PC-9 (cell line): ENCODE measurements around the gene CMPK2. TPM values are rescaled to one million over a fixed set of nuclear protein-coding genes. Genes with fewer than 3 reads are reported as not detected.
"Not testable (repeated sequence)": the region's sequence is repeated elsewhere in the genome, so short reads cannot be mapped to it uniquely, and the experiment has no call there.

Experiments
- BruUV-seq: library from RNA; stranded (reverse); fragments of 400-500 nt; replicated peaks from 2 replicates; lab custom pipeline; 2021; lab: Mats Ljungman, UMichigan
- CTCF ChIA-PET: fragments of 300-600 bp; sonication (Branson Sonifier 250); formaldehyde crosslinking; loops from one replicate; lab custom pipeline; 2022; ENCODE audit warnings: antibody characterized with exemption; lab: Charles Lee
- POLR2A ChIA-PET: fragments of 300-600 bp; sonication (Branson Sonifier 250); formaldehyde crosslinking; loops from one replicate; lab custom pipeline; 2022; ENCODE audit warnings: antibody characterized with exemption; ENCODE audit not compliant: unreplicated experiment; lab: Charles Lee
- DNase-seq, 2 experiments: peaks; one replicate each; pipeline versions ENCODE4 v3.0.0 to v3.0.0-alpha.2; 2015 to 2022; ENCODE audit warnings: mixed read lengths in 1 of 2
- H2AFZ ChIP-seq: fragments of 200-600 bp; sonication (generic); 2 replicates; pipeline ENCODE4 v1.8.1; 2017; ENCODE audit warnings: antibody characterized with exemption
- H3F3A ChIP-seq: fragments of 200-600 bp; sonication (generic); 2 replicates; pipeline ENCODE4 v1.8.1; 2017; ENCODE audit warnings: antibody characterized with exemption, mild to moderate bottlenecking, low read depth; ENCODE audit not compliant: insufficient read depth
- H3K27ac ChIP-seq: fragments of 200-600 bp; sonication (generic); 2 replicates; pipeline ENCODE4 v1.6.1; 2016; ENCODE audit warnings: mixed run types
- H3K27me3 ChIP-seq: fragments of 200-600 bp; sonication (generic); 2 replicates; pipeline ENCODE4 v1.6.1; 2016; ENCODE audit warnings: low read depth, mixed run types; ENCODE audit not compliant: insufficient read depth
- H3K36me3 ChIP-seq: fragments of 200-600 bp; sonication (generic); 2 replicates; pipeline ENCODE4 v1.6.1; 2016; ENCODE audit warnings: low read depth, mixed run types
- H3K4me1 ChIP-seq: fragments of 200-600 bp; sonication (generic); replicated peaks from 2 replicates; pipeline ENCODE4 v1.6.1; 2016; ENCODE audit warnings: mixed run types; ENCODE audit not compliant: insufficient read depth
- H3K4me2 ChIP-seq: fragments of 200-600 bp; sonication (generic); 2 replicates; pipeline ENCODE4 v1.6.1; 2017; ENCODE audit warnings: mixed run types
- H3K4me3 ChIP-seq: fragments of 200-600 bp; sonication (generic); 2 replicates; pipeline ENCODE4 v1.6.1; 2016; ENCODE audit warnings: mixed run types
- H3K79me2 ChIP-seq: fragments of 200-600 bp; sonication (generic); 2 replicates; pipeline ENCODE4 v1.6.1; 2017; ENCODE audit warnings: low read depth, mixed run types
- H3K9me2 ChIP-seq: fragments of 200-600 bp; sonication (generic); 2 replicates; pipeline ENCODE4 v1.8.1; 2017; ENCODE audit warnings: mild to moderate bottlenecking; ENCODE audit not compliant: insufficient read depth
- H3K9me3 ChIP-seq: fragments of 200-600 bp; sonication (generic); 2 replicates; pipeline ENCODE4 v1.8.1; 2016; ENCODE audit warnings: low read depth; ENCODE audit not compliant: insufficient read depth
- H4K20me1 ChIP-seq: fragments of 200-600 bp; sonication (generic); 2 replicates; pipeline ENCODE4 v1.8.1; 2017; ENCODE audit not compliant: insufficient read depth
- CTCF ChIP-seq: fragments of 200-600 bp; sonication (generic); conservative IDR thresholded peaks from 2 replicates; pipeline ENCODE4 v1.6.1; 2017; ENCODE audit warnings: mixed run types, antibody characterized with exemption, mild to moderate bottlenecking, moderate library complexity
- EZH2 ChIP-seq: fragments of 200-600 bp; sonication (generic); IDR thresholded peaks from 2 replicates; pipeline ENCODE4 v1.8.0; 2017; ENCODE audit warnings: antibody characterized with exemption, low read depth
- intact Hi-C: fragments of 100-400 bp; cut with micrococcal nuclease; formaldehyde crosslinking; loops from one replicate; pipeline ENCODE4 v1.10.0; 2022; ENCODE audit not compliant: unreplicated experiment
- total RNA-seq: library from RNA; stranded (reverse); gene quantifications from 2 replicates; pipeline ENCODE4 v1.2.3, GENCODE V29; 2021

CMPK2 gene
- total RNA-seq, 1 experiment from 2014 or later, result not detected

GRCh38 chr2:6908291-6908690 lies 42.6 kb upstream of the CMPK2 start:
- Histone ChIP-seq H3K27ac (no peak overlapping the region), H4K20me1 (no peaks in the 10 kb centered on the region), H3K4me1 (no peaks in the 10 kb centered on the region), H3K9me3 (no peaks in the 10 kb centered on the region), H3K79me2 (no peaks in the 10 kb centered on the region), H2AFZ (no peak overlapping the region), H3K9me2 (no peaks in the 10 kb centered on the region), H3K4me2 (no peak overlapping the region), H3K27me3 (peaks cover 46% of the 10 kb centered on the region), H3F3A (no peaks in the 10 kb centered on the region), H3K36me3 (no peaks in the 10 kb centered on the region), H3K4me3 (no peak overlapping the region)
- intact Hi-C loops, result no loop called here
- BruUV-seq, result no TSS peak
- no peak for TF ChIP-seq CTCF
- TF ChIP-seq EZH2, result no peak
- ChIA-PET CTCF (no interaction called here), POLR2A (no interaction called here)
- no peak for DNase-seq

DNA sequence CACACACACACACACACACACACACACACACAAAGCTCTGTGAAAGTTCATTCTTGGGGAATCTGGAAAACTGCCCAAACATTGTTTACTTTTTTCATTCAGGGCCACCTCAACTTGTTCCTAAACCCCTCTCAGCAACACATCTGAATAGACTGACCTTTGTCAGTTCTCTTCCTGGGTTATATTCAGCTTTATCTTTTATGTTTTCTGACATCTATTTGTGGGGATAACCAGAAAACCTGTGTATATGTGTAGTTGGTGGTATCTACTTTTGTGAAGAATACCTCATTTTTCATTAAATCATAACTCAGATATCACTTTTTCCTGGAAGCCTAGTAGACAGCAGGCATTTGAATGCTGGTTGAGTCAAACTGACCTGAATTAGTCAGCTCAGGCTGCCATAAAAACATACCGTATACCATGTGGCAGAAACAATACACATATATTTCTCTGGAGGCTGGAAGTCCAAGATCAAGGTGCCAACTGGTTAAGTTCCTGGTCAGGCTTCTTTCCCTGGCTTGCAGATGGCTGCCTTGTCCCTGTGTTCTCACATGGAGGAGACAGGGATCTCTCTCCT lies 40.5 kb upstream of the CMPK2 start:
- intact Hi-C loops, result no loop called here
- POLR2A ChIA-PET, result no interaction called here

GRCh38 chr2:6905668-6906067 lies 40.0 kb upstream of the CMPK2 start:
- no peak overlapping the region for H3K27ac ChIP-seq
- no peaks in the 10 kb centered on the region for H3K4me1 ChIP-seq
- no peak overlapping the region for H2AFZ ChIP-seq
- no peaks in the 10 kb centered on the region for H3K9me3 ChIP-seq
- H3K4me2 ChIP-seq, result no peak overlapping the region
- H3K79me2 ChIP-seq, result no peaks in the 10 kb centered on the region
- DNase-seq, result no peak
- no peak overlapping the region for H3K4me3 ChIP-seq
- ChIA-PET CTCF (no interaction called here), POLR2A (no interaction called here)
- no peaks in the 10 kb centered on the region for H3K36me3 ChIP-seq
- intact Hi-C loops, result no loop called here
- H3K27me3 ChIP-seq, result peaks cover 59% of the 10 kb centered on the region
- no peaks in the 10 kb centered on the region for H3F3A ChIP-seq
- no TSS peak for BruUV-seq
- H4K20me1 ChIP-seq, result no peaks in the 10 kb centered on the region
- TF ChIP-seq CTCF, result no peak
- no peaks in the 10 kb centered on the region for H3K9me2 ChIP-seq

More for the DNA sequence above, 40.5 kb upstream of the CMPK2 start:
- no TSS peak for BruUV-seq
- Histone ChIP-seq H3F3A (no peaks in the 10 kb centered on the region), H3K4me2 (no peak overlapping the region), H3K79me2 (no peaks in the 10 kb centered on the region), H2AFZ (no peak overlapping the region), H3K27me3 (peaks cover 59% of the 10 kb centered on the region), H3K9me2 (no peaks in the 10 kb centered on the region), H3K4me1 (no peaks in the 10 kb centered on the region), H4K20me1 (no peaks in the 10 kb centered on the region), H3K9me3 (no peaks in the 10 kb centered on the region), H3K27ac (no peak overlapping the region), H3K36me3 (no peaks in the 10 kb centered on the region), H3K4me3 (no peak overlapping the region)
- CTCF ChIA-PET, result no interaction called here
- TF ChIP-seq EZH2, result no peak
- TF ChIP-seq CTCF, result no peak
- no peak for DNase-seq

GRCh38 chr2:6902581-6902980 lies 36.9 kb upstream of the CMPK2 start:
- H3K4me1 ChIP-seq, H3K36me3 ChIP-seq, CTCF ChIA-PET, H3K4me2 ChIP-seq, H3K9me2 ChIP-seq, H3K79me2 ChIP-seq, H3F3A ChIP-seq, H2AFZ ChIP-seq, POLR2A ChIA-PET, H3K27ac ChIP-seq, intact Hi-C loops, DNase-seq, H4K20me1 ChIP-seq, H3K9me3 ChIP-seq, H3K4me3 ChIP-seq, BruUV-seq: not testable (repeated sequence)
- peaks cover 49% of the 10 kb centered on the region for H3K27me3 ChIP-seq
